HG03354 (cell line): ENCODE data around the gene MTRF1L.
"Not testable (repeated sequence)": the region's sequence is repeated elsewhere in the genome, so short reads cannot be mapped to it uniquely, and the experiment has no call there.

Experiments
- ATAC-seq: cut with Tn5 transposase; IDR thresholded peaks from one replicate; pipeline ENCODE4 v1.9.1; 2021; ENCODE audit warnings: mild to moderate bottlenecking; ENCODE audit not compliant: unreplicated experiment, poor library complexity, severe bottlenecking

The MTRF1L gene

GRCh38 chr6:152976749-152977148, 25.8 kb downstream of the MTRF1L start:
- ATAC-seq: no peak

DNA sequence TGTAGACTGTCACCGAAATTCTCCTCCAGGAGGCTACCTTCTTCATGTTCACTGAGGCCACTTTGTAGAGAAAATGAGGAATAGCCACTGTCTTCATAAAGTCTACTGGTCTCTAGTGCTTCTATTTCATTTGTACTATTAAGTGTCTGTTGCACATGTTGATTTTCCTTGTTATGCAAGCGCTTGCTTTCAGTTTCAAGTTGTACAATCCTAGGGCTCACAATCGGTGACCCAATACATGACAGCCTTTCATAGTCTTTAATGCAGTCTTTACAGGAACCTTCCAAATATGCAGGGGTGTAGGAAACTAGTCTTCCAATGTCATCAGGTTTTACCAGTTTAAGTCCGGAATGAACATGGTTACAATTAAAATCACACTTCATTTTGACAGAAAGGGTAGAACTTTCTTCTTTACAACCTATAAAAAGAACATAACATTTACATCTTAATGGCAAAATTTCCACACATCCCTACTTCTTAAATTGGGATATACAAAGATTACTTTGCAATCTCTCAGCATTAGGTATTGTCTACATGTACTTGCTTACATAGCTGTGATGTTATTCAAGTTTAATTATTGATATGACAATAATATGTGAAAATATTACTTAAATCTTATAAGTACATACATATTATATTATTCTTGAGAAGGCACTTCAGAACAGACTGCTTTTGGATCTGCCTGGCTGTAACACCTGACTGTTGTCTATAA, 27.1 kb downstream of the MTRF1L start:
- peak; percentile 64 for ATAC-seq

DNA sequence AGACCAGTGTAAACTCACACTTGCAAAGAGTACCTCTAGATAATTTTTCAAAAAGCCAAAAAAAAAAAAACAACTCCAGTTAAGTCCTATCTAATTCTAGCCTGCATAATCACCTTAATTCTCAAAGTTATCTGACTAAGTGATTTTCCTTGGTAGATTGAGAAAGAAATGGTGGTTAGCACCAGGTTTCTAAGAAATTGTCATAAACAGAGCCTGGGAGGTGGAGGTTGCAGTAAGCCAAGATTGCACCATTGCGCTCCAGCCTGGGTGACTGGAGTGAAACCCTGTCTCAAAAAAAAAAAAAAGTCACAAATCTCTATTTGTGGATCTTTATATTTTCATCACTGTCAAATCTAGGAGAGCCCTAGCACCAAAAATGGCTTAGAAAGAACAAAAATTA, 28.6 kb downstream of the MTRF1L start:
- ATAC-seq: no peak

DNA sequence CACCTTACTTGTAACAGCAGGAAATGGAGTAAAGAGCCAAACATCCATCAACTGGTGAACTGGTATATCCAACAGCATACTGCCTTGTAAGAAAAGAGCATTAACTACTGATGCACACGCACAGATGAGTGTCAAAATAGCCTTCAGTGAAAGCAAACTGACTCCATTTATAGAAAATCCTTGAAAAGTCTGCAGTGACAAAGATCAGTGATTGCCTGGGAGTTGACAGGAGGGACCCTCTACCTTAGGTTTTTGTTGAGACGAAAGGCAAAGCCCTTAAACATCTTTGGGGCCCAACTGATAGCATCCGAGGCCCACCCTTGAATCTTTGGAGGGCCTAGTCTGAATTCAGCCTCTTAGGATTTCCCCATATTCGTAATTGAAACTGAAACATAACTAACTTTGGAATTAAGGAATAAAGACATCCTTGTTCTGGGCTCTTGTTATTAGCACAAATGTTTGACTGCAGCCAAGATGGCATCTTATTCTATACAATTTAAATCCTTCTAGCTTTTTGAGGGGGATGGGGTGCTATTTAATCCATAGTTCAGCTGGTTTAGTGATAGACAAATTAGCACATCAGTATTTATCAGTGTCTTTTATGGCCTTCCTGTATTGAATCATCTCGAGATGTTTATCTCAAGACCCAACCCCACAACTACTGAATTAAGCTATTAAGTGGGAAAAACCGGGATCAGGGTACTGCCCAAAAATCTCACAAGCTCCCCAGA, 32.7 kb downstream of the MTRF1L start:
- ATAC-seq: no peak

- ATAC-seq: not testable (repeated sequence)
Measured at GRCh38 chr6:152966168-152966894, 36.2 kb downstream of the MTRF1L start.

DNA sequence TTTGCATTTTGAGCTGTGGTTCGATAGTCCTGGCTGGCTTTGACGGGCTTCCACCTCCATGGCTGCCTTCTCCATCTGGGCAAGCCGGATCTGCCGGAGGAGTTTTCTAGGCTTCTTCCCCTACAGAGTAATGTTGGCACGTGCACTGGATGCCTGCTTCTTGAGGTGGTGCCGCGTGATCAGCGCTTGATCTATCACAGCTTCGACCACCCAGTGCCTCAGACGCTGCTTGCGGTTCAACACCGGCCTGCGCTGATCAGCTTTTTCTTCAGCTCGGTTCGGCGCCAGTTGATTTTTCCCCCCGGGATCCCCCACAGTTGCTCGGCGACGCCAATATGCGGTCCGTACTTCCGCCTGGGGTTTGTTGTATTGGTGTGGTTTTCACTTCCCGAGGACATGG, 43.2 kb downstream of the MTRF1L start:
- no peak for ATAC-seq

- no peak for ATAC-seq
Measured at GRCh38 chr6:152957796-152958195, 44.7 kb downstream of the MTRF1L start.

DNA sequence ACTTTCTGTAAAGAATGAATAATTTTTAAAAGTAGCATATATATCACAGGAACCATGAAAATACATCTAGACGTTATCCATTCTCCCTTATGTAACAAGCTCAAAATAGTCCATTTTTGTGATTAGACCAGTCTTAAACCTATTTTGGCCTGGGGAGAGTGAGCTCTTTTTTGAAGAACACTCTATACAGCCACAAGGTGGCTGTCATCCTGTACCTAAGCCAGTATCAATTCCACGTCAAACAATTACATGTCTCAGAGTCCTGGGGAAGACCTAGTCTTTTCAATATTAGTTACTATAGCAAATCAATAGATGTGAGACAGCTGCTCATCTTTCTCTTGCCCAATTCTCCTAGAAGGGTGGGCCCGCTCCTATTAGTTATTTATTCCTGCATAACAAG, 48.1 kb downstream of the MTRF1L start:
- ATAC-seq: no peak

DNA sequence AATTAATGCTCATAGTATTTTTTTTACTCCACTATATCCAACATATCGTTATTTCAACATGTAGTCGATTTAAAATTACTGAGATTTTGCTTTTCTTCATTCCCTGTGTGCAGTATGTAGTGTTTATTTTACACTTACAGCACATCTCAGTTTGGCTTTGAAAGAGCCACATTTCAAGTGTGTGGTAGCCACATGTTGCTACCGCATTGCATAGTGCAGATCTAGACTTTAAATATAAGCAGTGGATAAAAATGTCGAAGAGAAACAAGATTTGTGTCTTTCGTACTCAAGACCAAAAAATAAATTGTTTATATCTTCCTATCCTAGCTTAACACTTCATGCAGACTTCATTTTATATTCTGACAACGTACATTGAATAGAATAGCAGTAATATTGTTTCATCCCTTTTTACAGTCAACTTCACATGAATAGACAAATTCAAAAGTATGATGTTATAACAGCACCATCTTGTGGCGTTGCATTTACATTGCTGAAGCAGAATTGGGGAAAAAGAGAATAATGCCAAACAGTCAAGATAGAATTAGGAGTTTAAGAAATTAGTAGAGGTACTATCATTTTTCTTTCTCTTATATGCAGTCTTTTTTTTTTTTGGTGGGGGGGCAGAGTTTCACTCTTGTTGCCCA, 49.5 kb downstream of the MTRF1L start:
- ATAC-seq: no peak

DNA sequence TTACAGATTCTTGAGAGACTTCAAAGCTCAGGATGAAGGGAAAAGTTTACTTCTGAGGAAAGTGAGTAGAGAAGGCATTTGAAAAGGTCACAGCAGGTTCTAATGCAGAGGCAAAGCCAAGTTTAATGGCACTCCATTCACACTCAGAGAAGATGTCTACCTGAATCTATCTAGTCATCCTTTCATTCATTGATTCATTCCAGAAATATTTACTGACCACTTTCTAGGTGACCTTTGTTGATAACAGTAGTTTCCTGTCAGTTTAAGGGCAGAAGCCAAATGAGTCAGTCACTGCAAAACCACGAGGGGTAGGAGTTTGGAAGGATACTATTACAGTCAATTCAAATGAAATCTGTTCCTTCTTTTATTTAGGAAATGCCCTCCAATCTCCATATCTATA, 50.5 kb downstream of the MTRF1L start:
- ATAC-seq: no peak

DNA sequence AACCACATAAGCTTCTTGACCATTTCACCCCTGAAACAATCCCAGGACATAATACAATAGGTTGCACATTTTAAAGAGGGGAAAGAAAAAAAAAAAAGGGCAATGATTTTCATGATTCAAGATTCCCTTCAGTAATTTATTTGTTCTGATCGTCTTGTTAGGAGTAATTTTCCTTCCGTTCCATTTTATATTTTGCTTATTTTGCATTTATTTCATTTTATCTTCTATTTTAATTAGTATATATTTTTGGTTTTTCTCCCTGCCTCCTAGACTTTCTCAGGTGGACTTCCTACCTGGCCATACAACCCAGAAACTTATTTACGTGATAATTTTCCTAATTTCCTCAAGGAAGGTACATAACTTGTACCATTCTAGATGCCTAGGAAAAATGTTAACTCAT, 52.3 kb downstream of the MTRF1L start:
- no peak for ATAC-seq

DNA sequence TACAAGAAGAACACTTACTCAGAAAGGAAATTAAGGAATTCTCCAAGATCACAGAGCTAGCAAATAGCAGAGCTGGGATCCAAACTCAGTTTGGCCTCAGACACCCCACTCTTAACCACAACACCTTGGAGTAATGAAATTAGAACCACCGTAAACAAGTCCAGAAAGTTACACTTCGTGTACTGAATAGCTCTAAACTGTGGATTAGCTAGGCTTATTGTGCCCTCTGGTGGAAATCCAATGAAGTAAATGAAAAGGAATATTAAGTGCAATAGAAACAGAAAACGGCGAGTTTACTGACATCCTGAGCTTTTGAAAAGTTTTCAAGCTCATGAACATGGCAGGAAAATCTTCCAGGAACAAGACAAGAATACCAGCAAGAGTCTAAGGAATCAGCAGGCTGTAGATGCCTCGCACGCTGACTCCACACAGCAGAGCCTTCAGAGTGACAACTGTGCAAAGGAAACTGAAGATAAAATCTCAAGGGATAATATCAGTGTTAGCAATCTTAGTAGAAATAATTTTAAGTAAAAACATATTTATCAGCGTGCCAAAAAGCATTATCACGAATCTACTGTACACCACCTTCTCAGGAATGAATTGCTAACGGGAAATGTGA, 54.2 kb downstream of the MTRF1L start:
- ATAC-seq: peak; percentile 87

GRCh38 chr6:152946995-152947394, 55.5 kb downstream of the MTRF1L start:
- no peak for ATAC-seq

DNA sequence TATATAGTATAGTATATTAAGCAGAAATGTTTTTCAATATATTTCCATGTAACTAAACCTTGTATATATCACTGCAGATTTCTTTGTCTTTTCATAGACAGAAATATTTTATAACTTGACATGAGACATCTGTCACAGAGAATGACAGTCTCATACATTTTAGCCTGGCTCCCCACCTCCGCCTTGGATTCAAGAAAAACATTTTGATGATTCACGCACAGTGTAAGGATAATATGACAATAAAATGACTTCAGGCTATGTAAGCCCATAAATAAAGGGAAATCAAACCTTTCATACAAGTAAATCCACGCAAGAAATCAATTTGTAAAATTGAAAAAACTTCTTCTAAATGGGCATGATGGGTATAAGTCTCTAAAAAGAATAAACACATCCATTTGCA, 56.0 kb downstream of the MTRF1L start:
- ATAC-seq: no peak

DNA sequence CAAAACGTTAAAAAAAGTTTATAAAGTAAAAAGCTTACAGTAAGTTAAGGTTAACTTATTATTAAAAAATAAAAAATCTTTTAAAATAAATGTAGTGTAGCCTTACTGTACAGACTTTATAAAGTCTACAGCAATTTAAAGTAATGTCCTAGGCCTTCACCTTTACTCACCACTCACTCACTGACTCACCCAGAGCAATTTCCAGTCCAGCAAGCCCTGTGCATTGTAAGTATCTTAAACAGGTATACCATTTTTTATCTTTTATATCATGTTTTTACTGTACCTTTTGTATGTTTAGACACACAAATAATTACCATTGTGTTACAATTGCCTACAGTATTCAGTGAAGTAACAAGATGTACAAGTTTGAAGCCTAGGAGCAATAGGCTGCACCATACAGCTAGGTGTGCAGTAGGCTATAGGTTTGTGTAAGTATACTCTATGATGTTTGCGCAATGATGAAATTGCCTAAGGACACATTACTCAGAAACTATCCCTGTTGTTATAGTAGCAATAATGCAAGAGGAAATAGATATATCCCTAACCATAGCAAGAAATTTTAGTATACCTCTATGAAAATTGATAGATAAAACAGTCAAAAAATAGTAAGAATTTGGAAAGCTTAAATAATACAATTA, 59.1 kb downstream of the MTRF1L start:
- ATAC-seq: no peak

DNA sequence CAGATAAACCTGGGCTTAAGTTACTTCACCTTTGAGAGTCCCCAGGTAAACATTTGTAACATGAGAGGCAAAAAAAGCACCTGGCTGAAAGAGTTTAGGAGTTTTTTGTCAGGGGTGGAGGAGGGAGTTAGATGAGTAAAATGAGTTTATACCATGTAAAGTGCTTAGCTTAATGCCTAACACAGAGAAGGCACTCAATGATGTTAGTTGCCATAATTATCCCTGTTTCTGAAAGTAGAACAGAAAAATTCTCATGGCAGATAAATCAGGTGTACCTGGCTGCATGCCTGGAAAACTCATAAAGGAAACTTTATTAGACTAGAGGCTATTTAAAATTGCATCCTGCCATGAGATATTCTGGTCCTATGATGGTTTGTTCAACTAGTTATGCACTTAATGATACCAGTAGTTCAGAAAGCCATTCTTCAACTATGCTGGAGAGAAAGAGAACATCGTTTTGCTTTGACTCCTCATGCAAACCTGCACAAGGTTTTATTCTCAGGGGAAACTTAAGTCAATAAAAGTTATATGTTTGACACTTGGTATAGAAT, 60.1 kb downstream of the MTRF1L start:
- no peak for ATAC-seq

- no peak for ATAC-seq
Measured at GRCh38 chr6:152941746-152942145, 60.8 kb downstream of the MTRF1L start.
